Glomerular visceral epithelial cell (primary cell): ENCODE data around the gene RASGRP1.
A peak's percentile ranks its signal among the peaks of the same experiment; 100 is the strongest.

Experiments
- DNase-seq: peaks from one replicate; pipeline ENCODE4 v3.0.0-alpha.2; 2016; ENCODE audit errors: extremely low spot score

Gene RASGRP1

GRCh38 chr15:38504680-38505467, 59.7 kb downstream of the RASGRP1 start:
- DNase-seq, result no peak

- DNase-seq, result no peak
Observed at GRCh38 chr15:38503496-38503895, 61.1 kb downstream of the RASGRP1 start.

- no peak for DNase-seq
Observed at GRCh38 chr15:38499651-38500050, 65.0 kb downstream of the RASGRP1 start.

- peak; percentile 6 for DNase-seq
Observed at GRCh38 chr15:38496151-38496550, 68.5 kb downstream of the RASGRP1 start.

- no peak for DNase-seq
Observed at GRCh38 chr15:38490242-38490922, 74.2 kb downstream of the RASGRP1 start.

- DNase-seq, result no peak
Observed at GRCh38 chr15:38487378-38487777, 77.2 kb downstream of the RASGRP1 start.

- DNase-seq, result no peak
Observed at GRCh38 chr15:38486936-38487335, 77.7 kb downstream of the RASGRP1 start.

- DNase-seq, result no peak
Observed at GRCh38 chr15:38482572-38482971, 82.0 kb downstream of the RASGRP1 start.

- DNase-seq, result no peak
Observed at GRCh38 chr15:38481761-38482160, 82.9 kb downstream of the RASGRP1 start.

GRCh38 chr15:38481113-38481512, 83.5 kb downstream of the RASGRP1 start:
- DNase-seq, result no peak

GRCh38 chr15:38479756-38480155, 84.9 kb downstream of the RASGRP1 start:
- no peak for DNase-seq

- no peak for DNase-seq
Observed at GRCh38 chr15:38479266-38479665, 85.3 kb downstream of the RASGRP1 start.

GRCh38 chr15:38477637-38478036, 87.0 kb downstream of the RASGRP1 start:
- no peak for DNase-seq

GRCh38 chr15:38476120-38476519, 88.5 kb downstream of the RASGRP1 start:
- no peak for DNase-seq

GRCh38 chr15:38475361-38475760, 89.3 kb downstream of the RASGRP1 start:
- DNase-seq, result no peak

- DNase-seq, result peak; percentile 59
Observed at GRCh38 chr15:38474155-38474757, 90.4 kb downstream of the RASGRP1 start.

- DNase-seq, result no peak
Observed at GRCh38 chr15:38471974-38472373, 92.6 kb downstream of the RASGRP1 start.

- no peak for DNase-seq
Observed at GRCh38 chr15:38470816-38471215, 93.8 kb downstream of the RASGRP1 start.

GRCh38 chr15:38464675-38465074, 99.9 kb downstream of the RASGRP1 start:
- DNase-seq, result no peak

GRCh38 chr15:38463893-38464292, 100.7 kb downstream of the RASGRP1 start:
- DNase-seq, result no peak

GRCh38 chr15:38461066-38461833, 103.4 kb downstream of the RASGRP1 start:
- no peak for DNase-seq

- no peak for DNase-seq
Observed at GRCh38 chr15:38460543-38460942, 104.1 kb downstream of the RASGRP1 start.
